WTC11 (cell line): ENCODE data around the gene S1PR3. TPM values are rescaled to one million over a fixed set of nuclear protein-coding genes. Genes with fewer than 3 reads are reported as not detected.

Experiments
- ATAC-seq: fragments of 200-7000 bp; cut with Tn5 transposase; 2 replicates; pipeline ENCODE4 v1.10.0; 2021; ENCODE audit warnings: mild to moderate bottlenecking, moderate library complexity
- CTCF ChIA-PET: fragments of 300-600 bp; sonication (Branson Sonifier 250); formaldehyde crosslinking; loops from one replicate; lab custom pipeline; 2021; ENCODE audit warnings: antibody characterized with exemption; lab: Charles Lee
- POLR2A ChIA-PET: fragments of 350-600 bp; sonication (Branson Sonifier 250); formaldehyde crosslinking; loops from one replicate; lab custom pipeline; 2021; ENCODE audit warnings: antibody characterized with exemption; lab: Charles Lee
- DNase-seq: peaks from one replicate; pipeline ENCODE4 v3.0.0; 2021; ENCODE audit warnings: low spot score
- H3K27ac Mint-ChIP-seq: 2 replicates; pipeline ENCODE4 v1.8.0; 2021; ENCODE audit warnings: mixed read lengths
- H3K27me3 Mint-ChIP-seq: 2 replicates; pipeline ENCODE4 v1.8.0; 2021; ENCODE audit warnings: low read depth, mild to moderate bottlenecking, moderate library complexity, mixed read lengths
- H3K36me3 Mint-ChIP-seq: 2 replicates; pipeline ENCODE4 v1.8.0; 2021; ENCODE audit warnings: mixed read lengths
- H3K4me1 Mint-ChIP-seq: 2 replicates; pipeline ENCODE4 v1.8.0; 2022; ENCODE audit warnings: mixed read lengths
- H3K4me3 Mint-ChIP-seq: 2 replicates; pipeline ENCODE4 v1.8.0; 2021; ENCODE audit warnings: mild to moderate bottlenecking, moderate library complexity, mixed read lengths
- H3K9me3 Mint-ChIP-seq: 2 replicates; pipeline ENCODE4 v1.8.0; 2021; ENCODE audit warnings: mixed read lengths
- AR ChIP-seq: fragments of 250-450 bp; sonication (Bioruptor Pico); IDR thresholded peaks from 2 replicates; pipeline ENCODE4 v1.9.0; 2021; ENCODE audit warnings: mild to moderate bottlenecking
- CREB1 ChIP-seq: sonication (generic); formaldehyde crosslinking; IDR thresholded peaks from 2 replicates; pipeline ENCODE4 v1.8.0; 2023; ENCODE audit warnings: mild to moderate bottlenecking, missing genetic modification reagents
- CREM ChIP-seq: sonication (generic); formaldehyde crosslinking; IDR thresholded peaks from 2 replicates; pipeline ENCODE4 v1.8.1; 2022; ENCODE audit warnings: mild to moderate bottlenecking, missing genetic modification reagents, moderate library complexity
- CTCF ChIP-seq: fragments of 200-600 bp; IDR thresholded peaks from 2 replicates; pipeline ENCODE4 v1.8.0; 2022; ENCODE audit warnings: antibody characterized with exemption
- IRF1 ChIP-seq: sonication (generic); formaldehyde crosslinking; IDR thresholded peaks from 2 replicates; pipeline ENCODE4 v1.8.0; 2023; ENCODE audit warnings: missing genetic modification reagents
- MXD4 ChIP-seq: fragments of 250-450 bp; sonication (Bioruptor Pico); IDR thresholded peaks from 2 replicates; pipeline ENCODE4 v1.8.0; 2021; ENCODE audit warnings: mild to moderate bottlenecking, moderate library complexity, borderline replicate concordance
- NFE2L1 ChIP-seq: sonication (generic); formaldehyde crosslinking; IDR thresholded peaks from 2 replicates; pipeline ENCODE4 v1.8.1; 2023; ENCODE audit warnings: missing genetic modification reagents
- NFYB ChIP-seq: sonication (generic); formaldehyde crosslinking; conservative IDR thresholded peaks from 2 replicates; pipeline ENCODE4 v1.8.0; 2022; ENCODE audit warnings: low read depth, missing genetic modification reagents
- RELA ChIP-seq: sonication (generic); formaldehyde crosslinking; IDR thresholded peaks from 2 replicates; pipeline ENCODE4 v1.8.1; 2022; ENCODE audit warnings: missing genetic modification reagents, mild to moderate bottlenecking, borderline replicate concordance
- SMAD3 ChIP-seq: sonication (generic); formaldehyde crosslinking; IDR thresholded peaks from 2 replicates; pipeline ENCODE4 v1.8.0; 2022; ENCODE audit warnings: missing genetic modification reagents, mild to moderate bottlenecking, borderline replicate concordance
- SMAD4 ChIP-seq: sonication (generic); formaldehyde crosslinking; IDR thresholded peaks from 2 replicates; pipeline ENCODE4 v1.8.0; 2022; ENCODE audit warnings: mild to moderate bottlenecking, missing genetic modification reagents
- TEAD1 ChIP-seq: sonication (generic); formaldehyde crosslinking; IDR thresholded peaks from 2 replicates; pipeline ENCODE4 v1.8.0; 2022; ENCODE audit warnings: mild to moderate bottlenecking, missing genetic modification reagents
- ZNF396 ChIP-seq: fragments of 250-450 bp; sonication (Bioruptor Pico); IDR thresholded peaks from 2 replicates; pipeline ENCODE4 v1.8.0; 2021; ENCODE audit warnings: mild to moderate bottlenecking, moderate library complexity, borderline replicate concordance
- ZNF416 ChIP-seq: fragments of 250-450 bp; sonication (Bioruptor Pico); IDR thresholded peaks from 2 replicates; pipeline ENCODE4 v1.9.0; 2021; ENCODE audit warnings: mild to moderate bottlenecking, inconsistent platforms
- ZNF671 ChIP-seq: fragments of 250-450 bp; sonication (Bioruptor Pico); IDR thresholded peaks from 2 replicates; pipeline ENCODE4 v1.8.0; 2021; ENCODE audit warnings: mild to moderate bottlenecking
- total RNA-seq: library from RNA; stranded (reverse); gene quantifications from 3 replicates; pipeline ENCODE4 v1.2.3, GENCODE V29; 2021
- TF ChIP-seq, protein P1 (sequence below): sonication (generic); formaldehyde crosslinking; conservative IDR thresholded peaks from 2 replicates; pipeline ENCODE4 v1.8.1; 2023; ENCODE audit warnings: mild to moderate bottlenecking, low read depth, missing genetic modification reagents, moderate library complexity
- TF ChIP-seq, protein P2 (sequence below): fragments of 250-450 bp; sonication (Bioruptor Pico); IDR thresholded peaks from 2 replicates; pipeline ENCODE4 v1.8.0; 2021; ENCODE audit warnings: mild to moderate bottlenecking
- TF ChIP-seq, protein P3 (sequence below): sonication (generic); formaldehyde crosslinking; IDR thresholded peaks from 2 replicates; pipeline ENCODE4 v1.8.0; 2022; ENCODE audit warnings: mild to moderate bottlenecking, missing genetic modification reagents
- TF ChIP-seq, protein P4 (sequence below): fragments of 250-450 bp; sonication (Bioruptor Pico); conservative IDR thresholded peaks from 2 replicates; pipeline ENCODE4 v1.9.0; 2021; ENCODE audit warnings: mild to moderate bottlenecking
- TF ChIP-seq, protein P5 (sequence below): sonication (generic); formaldehyde crosslinking; IDR thresholded peaks from 2 replicates; pipeline ENCODE4 v1.8.0; 2022; ENCODE audit warnings: missing genetic modification reagents

Gene S1PR3
- total RNA-seq, 1 experiment from 2014 or later = 7.1 TPM

DNA sequence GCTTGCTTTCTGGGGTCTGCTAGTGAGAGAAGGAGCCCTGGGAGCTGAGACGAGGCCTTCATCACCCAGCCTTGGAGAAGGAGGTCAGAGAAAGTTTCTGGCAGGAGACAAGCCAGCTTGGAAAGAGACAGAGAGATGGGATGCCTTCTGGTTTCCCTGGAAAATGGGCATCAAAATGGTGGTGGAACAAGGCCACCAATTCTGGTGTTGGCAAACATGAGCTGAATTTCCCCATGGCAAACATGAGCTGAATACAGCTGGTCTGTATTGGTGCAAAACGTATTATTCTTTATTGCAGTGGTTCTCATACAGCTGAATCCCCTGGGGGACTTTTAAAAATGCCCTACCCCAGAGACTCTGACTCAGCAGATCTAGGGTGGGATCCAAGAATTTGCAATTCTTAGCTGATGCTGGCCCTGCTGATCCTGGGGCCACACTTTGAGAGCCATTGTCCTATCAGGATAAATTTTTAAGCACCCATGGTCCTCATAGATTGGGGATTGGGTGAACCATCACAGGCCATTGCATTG, 39.1 kb upstream of the S1PR3 start (continued):
- TF ChIP-seq IRF1 (CRISPR knock-in tag) (no peak), ZNF671 (CRISPR knock-in tag) (no peak), ZNF396 (no peak), NFYB (no peak), RELA (no peak), AR (CRISPR knock-in tag) (no peak), ZNF416 (CRISPR knock-in tag) (no peak), SMAD4 (CRISPR knock-in tag) (no peak)
- TF ChIP-seq, protein P1, sequence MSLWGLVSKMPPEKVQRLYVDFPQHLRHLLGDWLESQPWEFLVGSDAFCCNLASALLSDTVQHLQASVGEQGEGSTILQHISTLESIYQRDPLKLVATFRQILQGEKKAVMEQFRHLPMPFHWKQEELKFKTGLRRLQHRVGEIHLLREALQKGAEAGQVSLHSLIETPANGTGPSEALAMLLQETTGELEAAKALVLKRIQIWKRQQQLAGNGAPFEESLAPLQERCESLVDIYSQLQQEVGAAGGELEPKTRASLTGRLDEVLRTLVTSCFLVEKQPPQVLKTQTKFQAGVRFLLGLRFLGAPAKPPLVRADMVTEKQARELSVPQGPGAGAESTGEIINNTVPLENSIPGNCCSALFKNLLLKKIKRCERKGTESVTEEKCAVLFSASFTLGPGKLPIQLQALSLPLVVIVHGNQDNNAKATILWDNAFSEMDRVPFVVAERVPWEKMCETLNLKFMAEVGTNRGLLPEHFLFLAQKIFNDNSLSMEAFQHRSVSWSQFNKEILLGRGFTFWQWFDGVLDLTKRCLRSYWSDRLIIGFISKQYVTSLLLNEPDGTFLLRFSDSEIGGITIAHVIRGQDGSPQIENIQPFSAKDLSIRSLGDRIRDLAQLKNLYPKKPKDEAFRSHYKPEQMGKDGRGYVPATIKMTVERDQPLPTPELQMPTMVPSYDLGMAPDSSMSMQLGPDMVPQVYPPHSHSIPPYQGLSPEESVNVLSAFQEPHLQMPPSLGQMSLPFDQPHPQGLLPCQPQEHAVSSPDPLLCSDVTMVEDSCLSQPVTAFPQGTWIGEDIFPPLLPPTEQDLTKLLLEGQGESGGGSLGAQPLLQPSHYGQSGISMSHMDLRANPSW = no peak

GRCh38 chr9:88952976-88953375, 38.3 kb upstream of the S1PR3 start:
- DNase-seq = no peak
- no peak overlapping the region for H3K27ac Mint-ChIP-seq
- no peak for TF ChIP-seq CREB1 (CRISPR knock-in tag)
- TF ChIP-seq, protein P2, sequence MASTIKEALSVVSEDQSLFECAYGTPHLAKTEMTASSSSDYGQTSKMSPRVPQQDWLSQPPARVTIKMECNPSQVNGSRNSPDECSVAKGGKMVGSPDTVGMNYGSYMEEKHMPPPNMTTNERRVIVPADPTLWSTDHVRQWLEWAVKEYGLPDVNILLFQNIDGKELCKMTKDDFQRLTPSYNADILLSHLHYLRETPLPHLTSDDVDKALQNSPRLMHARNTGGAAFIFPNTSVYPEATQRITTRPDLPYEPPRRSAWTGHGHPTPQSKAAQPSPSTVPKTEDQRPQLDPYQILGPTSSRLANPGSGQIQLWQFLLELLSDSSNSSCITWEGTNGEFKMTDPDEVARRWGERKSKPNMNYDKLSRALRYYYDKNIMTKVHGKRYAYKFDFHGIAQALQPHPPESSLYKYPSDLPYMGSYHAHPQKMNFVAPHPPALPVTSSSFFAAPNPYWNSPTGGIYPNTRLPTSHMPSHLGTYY (CRISPR knock-in tag) = no peak
- no peak for TF ChIP-seq MXD4 (CRISPR knock-in tag)
- TF ChIP-seq, protein P3, sequence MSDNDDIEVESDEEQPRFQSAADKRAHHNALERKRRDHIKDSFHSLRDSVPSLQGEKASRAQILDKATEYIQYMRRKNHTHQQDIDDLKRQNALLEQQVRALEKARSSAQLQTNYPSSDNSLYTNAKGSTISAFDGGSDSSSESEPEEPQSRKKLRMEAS (CRISPR knock-in tag) = no peak
- TF ChIP-seq, protein P4, sequence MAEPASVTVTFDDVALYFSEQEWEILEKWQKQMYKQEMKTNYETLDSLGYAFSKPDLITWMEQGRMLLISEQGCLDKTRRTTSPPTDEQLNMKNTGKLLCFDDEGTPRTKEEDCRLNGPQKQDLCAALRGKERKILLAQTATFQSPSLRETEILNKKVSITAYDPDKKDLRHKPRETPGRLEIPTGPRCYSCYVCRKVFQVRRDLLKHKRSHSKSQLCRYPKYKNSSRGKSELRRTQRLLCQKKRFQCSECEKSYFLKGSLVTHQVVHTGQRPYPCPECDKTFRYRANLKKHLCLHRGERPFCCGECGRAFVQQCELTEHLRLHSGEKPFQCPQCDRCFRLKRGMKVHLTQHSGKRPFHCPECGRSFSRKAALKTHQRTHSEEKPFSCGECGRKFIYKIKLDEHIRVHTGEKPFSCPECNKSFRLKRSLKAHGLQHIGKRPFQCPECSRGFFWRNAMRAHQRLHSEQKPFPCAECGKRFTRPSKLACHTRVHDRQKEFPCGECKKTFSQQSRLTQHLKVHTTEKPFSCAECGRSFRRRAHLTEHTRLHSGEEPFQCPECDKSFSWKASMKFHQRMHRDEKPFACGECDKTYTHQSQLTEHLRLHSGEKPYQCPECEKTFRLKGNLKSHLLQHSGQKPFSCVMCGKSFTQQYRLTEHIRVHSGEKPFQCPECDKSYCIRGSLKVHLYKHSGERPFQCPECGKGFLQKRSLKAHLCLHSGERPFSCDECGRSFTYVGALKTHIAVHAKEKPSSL (CRISPR knock-in tag) = no peak
- no peak for TF ChIP-seq CTCF
- no peak for TF ChIP-seq SMAD3
- TF ChIP-seq, protein P5, sequence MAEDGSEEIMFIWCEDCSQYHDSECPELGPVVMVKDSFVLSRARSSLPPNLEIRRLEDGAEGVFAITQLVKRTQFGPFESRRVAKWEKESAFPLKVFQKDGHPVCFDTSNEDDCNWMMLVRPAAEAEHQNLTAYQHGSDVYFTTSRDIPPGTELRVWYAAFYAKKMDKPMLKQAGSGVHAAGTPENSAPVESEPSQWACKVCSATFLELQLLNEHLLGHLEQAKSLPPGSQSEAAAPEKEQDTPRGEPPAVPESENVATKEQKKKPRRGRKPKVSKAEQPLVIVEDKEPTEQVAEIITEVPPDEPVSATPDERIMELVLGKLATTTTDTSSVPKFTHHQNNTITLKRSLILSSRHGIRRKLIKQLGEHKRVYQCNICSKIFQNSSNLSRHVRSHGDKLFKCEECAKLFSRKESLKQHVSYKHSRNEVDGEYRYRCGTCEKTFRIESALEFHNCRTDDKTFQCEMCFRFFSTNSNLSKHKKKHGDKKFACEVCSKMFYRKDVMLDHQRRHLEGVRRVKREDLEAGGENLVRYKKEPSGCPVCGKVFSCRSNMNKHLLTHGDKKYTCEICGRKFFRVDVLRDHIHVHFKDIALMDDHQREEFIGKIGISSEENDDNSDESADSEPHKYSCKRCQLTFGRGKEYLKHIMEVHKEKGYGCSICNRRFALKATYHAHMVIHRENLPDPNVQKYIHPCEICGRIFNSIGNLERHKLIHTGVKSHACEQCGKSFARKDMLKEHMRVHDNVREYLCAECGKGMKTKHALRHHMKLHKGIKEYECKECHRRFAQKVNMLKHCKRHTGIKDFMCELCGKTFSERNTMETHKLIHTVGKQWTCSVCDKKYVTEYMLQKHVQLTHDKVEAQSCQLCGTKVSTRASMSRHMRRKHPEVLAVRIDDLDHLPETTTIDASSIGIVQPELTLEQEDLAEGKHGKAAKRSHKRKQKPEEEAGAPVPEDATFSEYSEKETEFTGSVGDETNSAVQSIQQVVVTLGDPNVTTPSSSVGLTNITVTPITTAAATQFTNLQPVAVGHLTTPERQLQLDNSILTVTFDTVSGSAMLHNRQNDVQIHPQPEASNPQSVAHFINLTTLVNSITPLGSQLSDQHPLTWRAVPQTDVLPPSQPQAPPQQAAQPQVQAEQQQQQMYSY (CRISPR knock-in tag) = no peak
- no peak for TF ChIP-seq CREM
- no peak for TF ChIP-seq NFE2L1 (CRISPR knock-in tag)
- TF ChIP-seq TEAD1 (CRISPR knock-in tag) = no peak
- peaks cover 11% of the 10 kb centered on the region for H3K9me3 Mint-ChIP-seq
- CTCF ChIA-PET = interaction anchor here (1.2 kb wide), 1 partner anchor 48 kb away, joined by 3 read pairs; no protein-coding TSS in a partner anchor
- POLR2A ChIA-PET = no interaction called here
- ATAC-seq = no peak
- H3K4me1 Mint-ChIP-seq = peaks cover 21% of the 10 kb centered on the region
- no peaks in the 10 kb centered on the region for H3K36me3 Mint-ChIP-seq
- H3K4me3 Mint-ChIP-seq = no peak overlapping the region
- no peaks in the 10 kb centered on the region for H3K27me3 Mint-ChIP-seq
